ENCODE measurements around the gene THYN1.
A peak's percentile ranks its signal among the peaks of the same experiment; 100 is the strongest.
"Not testable (repeated sequence)": the region's sequence is repeated elsewhere in the genome, so short reads cannot be mapped to it uniquely, and the experiment has no call there.

THYN1 gene

DNA sequence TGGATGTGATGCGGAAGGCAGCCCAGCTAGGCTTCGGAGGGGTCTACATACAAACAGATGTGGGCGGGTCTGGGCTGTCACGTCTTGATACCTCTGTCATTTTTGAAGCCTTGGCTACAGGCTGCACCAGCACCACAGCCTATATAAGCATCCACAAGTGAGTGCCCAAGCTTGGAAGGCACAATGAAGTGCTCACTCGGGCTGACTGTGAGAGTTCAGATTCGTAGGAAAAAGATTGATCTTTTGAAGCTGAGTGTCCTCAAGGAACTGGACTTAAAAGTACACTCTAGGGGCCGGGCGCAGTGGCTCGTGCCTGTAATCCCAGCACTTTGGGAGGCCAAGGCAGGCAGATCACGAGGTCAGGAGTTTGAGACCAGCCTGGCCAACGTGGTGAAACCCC lies 3.9 kb upstream of the THYN1 start:
- DNase-seq (ENCODE audit: low read depth): no peak
- no peak overlapping the region for H3K4me3 ChIP-seq (ENCODE audit: low read depth, low read length)
- TF ChIP-seq, protein P1, sequence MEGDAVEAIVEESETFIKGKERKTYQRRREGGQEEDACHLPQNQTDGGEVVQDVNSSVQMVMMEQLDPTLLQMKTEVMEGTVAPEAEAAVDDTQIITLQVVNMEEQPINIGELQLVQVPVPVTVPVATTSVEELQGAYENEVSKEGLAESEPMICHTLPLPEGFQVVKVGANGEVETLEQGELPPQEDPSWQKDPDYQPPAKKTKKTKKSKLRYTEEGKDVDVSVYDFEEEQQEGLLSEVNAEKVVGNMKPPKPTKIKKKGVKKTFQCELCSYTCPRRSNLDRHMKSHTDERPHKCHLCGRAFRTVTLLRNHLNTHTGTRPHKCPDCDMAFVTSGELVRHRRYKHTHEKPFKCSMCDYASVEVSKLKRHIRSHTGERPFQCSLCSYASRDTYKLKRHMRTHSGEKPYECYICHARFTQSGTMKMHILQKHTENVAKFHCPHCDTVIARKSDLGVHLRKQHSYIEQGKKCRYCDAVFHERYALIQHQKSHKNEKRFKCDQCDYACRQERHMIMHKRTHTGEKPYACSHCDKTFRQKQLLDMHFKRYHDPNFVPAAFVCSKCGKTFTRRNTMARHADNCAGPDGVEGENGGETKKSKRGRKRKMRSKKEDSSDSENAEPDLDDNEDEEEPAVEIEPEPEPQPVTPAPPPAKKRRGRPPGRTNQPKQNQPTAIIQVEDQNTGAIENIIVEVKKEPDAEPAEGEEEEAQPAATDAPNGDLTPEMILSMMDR (IDR thresholded peaks at IDR 0.05; ENCODE audit: low read depth, low read length, missing control alignments): no peak

DNA sequence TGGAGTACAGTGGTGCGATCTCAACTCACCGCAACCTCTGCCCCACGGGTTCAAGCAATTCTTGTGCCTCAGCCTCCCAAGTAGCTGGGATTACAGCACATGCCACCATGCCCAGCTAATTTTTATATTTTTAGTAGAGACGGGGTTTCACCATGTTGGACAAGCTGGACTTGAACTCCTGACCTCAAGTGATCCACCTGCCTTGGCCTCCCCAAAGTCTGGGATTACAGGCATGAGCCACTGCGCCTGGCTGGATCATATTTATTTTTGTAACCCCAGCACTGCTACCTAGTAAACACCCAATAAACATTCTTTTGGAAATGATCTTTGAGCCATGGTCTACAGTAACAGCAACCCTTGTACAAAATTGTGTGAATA lies 2.0 kb upstream of the THYN1 start:
- DNase-seq (ENCODE audit: low read depth); H3K4me3 ChIP-seq (ENCODE audit: low read depth, low read length): not testable (repeated sequence)

DNA sequence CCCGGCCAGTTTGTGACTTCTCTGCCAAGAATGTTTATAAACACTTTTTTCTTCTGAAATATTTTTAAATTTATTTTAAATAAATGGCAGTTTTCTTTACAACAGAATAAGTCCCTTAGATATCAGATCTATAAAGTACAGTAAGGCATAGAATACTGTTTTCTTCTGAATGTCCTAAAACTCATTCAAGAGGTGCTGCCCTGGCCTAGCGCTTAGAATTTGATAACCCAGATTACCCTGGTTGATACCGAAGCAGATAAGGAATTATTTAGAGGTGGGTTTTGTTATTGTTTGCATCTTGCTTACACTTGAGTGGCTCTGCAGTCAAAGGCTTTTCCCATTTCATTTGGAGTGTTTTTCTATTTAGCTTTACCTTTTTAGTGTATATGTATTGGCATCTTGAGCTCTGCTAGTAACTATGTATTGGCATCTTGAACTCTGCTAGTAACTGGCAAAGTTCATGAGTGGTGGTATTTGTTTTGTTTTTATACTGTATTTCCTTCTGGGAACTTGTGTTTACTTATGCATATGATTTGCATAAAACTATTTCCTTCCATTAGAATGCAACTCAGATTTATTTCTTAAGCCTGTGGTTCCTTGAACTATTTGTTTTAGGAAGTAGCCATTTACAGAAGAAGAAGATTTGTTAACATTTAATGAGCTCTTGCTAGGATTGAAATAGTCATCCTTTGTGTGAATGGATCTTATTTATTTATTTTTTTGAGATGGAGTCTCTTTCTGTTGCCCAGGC lies 1.5 kb upstream of the THYN1 start:
- no peak for DNase-seq (ENCODE audit: low read depth)
- peak overlapping the region; percentile 62; the same call in 1 of the 2 replicates for H3K4me3 ChIP-seq (ENCODE audit: low read depth, low read length)
- TF ChIP-seq, protein P1 (IDR thresholded peaks at IDR 0.05; ENCODE audit: low read depth, low read length, missing control alignments): no peak

DNA sequence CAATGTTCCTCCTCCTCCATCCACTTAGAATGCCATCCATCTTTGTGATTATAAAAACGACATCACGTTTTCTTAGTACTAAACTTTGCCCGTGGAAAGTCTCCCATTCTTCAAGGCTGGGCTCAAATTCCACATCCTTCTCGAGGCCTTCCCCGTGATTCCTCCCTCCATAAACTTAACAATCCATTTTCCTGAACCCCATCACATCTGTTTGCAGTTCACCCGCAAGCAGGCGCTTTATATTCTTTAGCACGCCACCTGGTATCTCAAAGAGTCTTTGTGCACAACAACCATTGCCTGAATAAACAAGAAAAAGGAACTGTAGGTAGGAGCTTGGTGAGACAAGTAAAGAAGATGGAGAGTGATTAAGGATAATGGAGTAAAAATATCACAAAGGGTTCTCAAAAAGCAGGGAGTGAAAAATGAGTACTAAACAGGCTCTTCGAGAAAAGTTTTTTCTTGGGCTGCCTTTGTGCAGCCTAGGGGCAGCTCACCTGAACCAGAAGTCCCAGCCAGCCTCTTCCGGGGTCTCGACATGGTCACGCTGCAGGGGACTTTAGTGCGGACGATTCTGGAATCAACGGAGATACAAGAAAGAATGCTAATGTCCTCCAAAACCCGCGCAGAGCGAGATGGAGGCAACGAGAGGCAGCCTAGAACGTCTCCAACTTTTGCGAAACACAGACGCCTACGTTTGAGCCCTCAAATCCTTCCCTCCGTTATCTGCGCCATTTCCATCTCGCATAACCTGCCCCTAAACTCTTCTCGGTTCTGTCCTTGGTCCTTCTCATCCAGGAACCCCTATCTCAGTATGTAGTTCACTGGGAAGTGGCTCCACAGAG lies 585 bp downstream of the THYN1 start:
- peak overlapping the region; percentile 62 for H3K4me3 ChIP-seq (ENCODE audit: low read depth, low read length)
- TF ChIP-seq, protein P1 (IDR thresholded peaks at IDR 0.05; ENCODE audit: low read depth, low read length, missing control alignments): no peak
- no peak for DNase-seq (ENCODE audit: low read depth)

DNA sequence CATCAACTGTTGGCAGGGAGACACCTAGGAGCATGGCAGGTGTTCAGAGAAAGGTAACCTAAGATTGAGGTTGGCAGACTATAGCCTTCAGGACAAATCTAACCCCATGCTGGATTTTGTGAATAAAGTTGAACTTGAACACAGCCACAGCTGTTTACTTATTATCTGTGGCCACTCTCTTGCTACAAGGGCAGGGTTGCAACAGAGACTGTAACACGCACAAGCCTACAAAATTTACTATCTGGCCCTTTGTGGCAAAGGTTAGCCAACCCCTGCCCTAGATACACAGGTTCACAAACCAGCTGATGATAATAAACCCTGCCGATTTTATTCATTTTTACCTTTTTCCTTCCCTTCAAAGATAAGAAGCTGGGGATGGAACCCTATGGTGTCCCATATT lies 2.5 kb downstream of the THYN1 start:
- no peak overlapping the region for H3K4me3 ChIP-seq (ENCODE audit: low read depth, low read length)
- no peak for DNase-seq (ENCODE audit: low read depth)
- TF ChIP-seq, protein P1 (IDR thresholded peaks at IDR 0.05; ENCODE audit: low read depth, low read length, missing control alignments): no peak

DNA sequence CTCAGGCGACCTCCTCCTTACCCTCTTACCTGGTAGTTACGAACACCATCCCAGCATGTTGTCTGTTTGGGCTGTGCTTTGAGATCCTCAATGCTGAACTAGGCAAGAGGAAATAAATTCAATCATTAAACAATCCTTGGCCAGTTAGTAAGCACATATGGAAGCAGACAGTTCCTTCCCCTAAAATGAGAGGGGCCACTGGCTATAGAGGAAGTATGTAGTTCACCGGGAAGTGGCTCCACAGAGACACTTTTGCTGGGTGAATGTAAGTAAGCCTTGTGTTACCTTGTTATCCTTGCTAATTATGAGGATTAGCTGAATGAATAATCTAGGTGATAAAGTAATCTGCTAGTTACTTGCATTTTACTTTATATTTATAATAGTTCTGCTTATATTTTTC lies 2.9 kb downstream of the THYN1 start:
- H3K4me3 ChIP-seq (ENCODE audit: low read depth, low read length): no peak overlapping the region
- no peak for DNase-seq (ENCODE audit: low read depth)
- TF ChIP-seq, protein P1 (IDR thresholded peaks at IDR 0.05; ENCODE audit: low read depth, low read length, missing control alignments): no peak

DNA sequence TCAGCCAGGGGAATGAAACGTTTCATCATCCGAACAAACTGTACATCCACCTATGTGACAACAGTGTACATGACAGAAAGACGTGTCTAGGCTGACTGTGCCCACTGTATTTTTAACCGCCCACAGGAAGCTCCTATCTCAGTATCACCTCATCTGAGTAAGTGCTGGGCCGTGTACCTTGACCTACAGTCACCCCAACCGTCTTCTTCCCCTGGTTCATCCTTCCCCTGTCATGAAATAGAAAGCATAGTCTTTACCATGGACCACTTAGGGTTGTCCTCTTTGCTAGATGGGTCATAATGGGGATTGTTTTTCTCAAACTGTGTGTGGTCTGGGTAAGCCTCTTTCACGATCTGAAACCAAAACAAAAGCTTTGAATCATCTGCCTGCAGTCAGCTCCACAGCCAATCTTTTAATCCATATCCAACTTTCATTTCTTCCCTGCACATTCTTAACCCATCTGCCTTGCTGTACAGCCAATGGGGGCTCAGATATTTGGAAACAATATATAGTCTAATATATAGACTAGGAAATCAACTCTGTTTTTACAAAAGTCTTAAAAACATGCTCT lies 4.2 kb downstream of the THYN1 start:
- TF ChIP-seq, protein P1 (IDR thresholded peaks at IDR 0.05; ENCODE audit: low read depth, low read length, missing control alignments): no peak
- DNase-seq (ENCODE audit: low read depth): no peak
- H3K4me3 ChIP-seq (ENCODE audit: low read depth, low read length): no peak overlapping the region

Measured in GM12864 (cell line).